Motor neuron (in vitro differentiated cells): ENCODE results near the gene MAN1B1. TPM values are rescaled to one million over a fixed set of nuclear protein-coding genes. Genes with fewer than 3 reads are reported as not detected.
"Not testable (repeated sequence)": the region's sequence is repeated elsewhere in the genome, so short reads cannot be mapped to it uniquely, and the experiment has no call there.

Source experiments
- ATAC-seq, 8 experiments: fragments of 200-7000 bp; cut with Tn5 transposase; replicated peaks in 6 of 8; 2 replicates each; pipeline ENCODE4 v1.8.0; 2021; ENCODE audit warnings: mild to moderate bottlenecking in 8 of 8, moderate library complexity in 8 of 8
- H3K27ac ChIP-seq, 2 donors: fragments of 250-450 bp; sonication (Bioruptor Pico); 2 replicates each; pipeline ENCODE4 v1.9.0; 2021; ENCODE audit warnings: antibody characterized with exemption in 2 of 2, mild to moderate bottlenecking in 2 of 2, moderate library complexity in 1 of 2
- H3K4me1 ChIP-seq, 2 donors: fragments of 250-450 bp; sonication (Bioruptor Pico); replicated peaks in 1 of 2; 2 replicates each; pipeline ENCODE4 v1.6.1; 2021; ENCODE audit warnings: antibody characterized with exemption in 2 of 2, mild to moderate bottlenecking in 2 of 2, moderate library complexity in 1 of 2
- H3K4me3 ChIP-seq, 5 donors: fragments of 250-450 bp; sonication (Bioruptor Pico); 2 replicates each; pipeline ENCODE4 v1.9.0; 2021; ENCODE audit warnings: antibody characterized with exemption in 5 of 5, mild to moderate bottlenecking in 5 of 5, moderate library complexity in 4 of 5
- WGBS, 10 experiments: fragments of 450-650 bp; shearing (Covaris generic); methylation state at CpG; one replicate each; pipeline ENCODE4 v1.0.0; 2022; 5-methylcytosine and 5-hydroxymethylcytosine counted together
- in situ Hi-C, 9 experiments: fragments of 400-800 bp; cut with MboI; loops; one replicate each; pipeline ENCODE4 v1.15.0; 2021; ENCODE audit warnings: low sequenced_read_pairs in 9 of 9, low pct_unique_long_range_greater_than_20kb in 2 of 9; ENCODE audit not compliant: unreplicated experiment in 9 of 9
- total RNA-seq, 8 experiments: library from RNA; unstranded; fragments of 300-600 nt; gene quantifications; 2 replicates each; pipeline versions ENCODE4 v1.2.3 to v1.2.4, GENCODE V29; 2022

The MAN1B1 gene
- total RNA-seq, 8 experiments from 2014 or later: 28.6 to 89.3 (median 50.3) TPM

DNA sequence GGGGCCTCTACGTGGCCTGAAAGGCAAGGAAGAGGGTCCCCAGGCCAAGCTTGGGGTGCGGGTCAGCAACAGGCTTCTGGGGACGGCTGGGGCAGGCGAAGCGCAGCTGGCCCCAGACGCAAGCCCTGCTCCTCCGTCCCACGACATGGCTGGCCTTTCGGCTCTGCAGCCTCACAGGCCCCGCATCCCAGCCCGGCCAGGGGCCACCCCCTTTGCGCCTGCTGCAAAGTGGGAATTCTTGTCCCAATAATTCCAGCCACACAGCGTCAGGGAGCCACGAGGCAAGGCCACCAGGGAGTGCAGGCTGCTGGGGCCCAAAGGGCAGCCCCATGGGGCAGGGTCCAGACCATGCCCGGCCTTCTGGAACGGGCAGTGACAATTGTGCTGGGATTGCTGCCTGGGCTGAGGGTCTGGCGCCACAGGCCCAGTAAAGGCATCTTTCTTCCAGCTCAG, 31.8 kb upstream of the MAN1B1 start:
- H3K4me3 ChIP-seq: no peak overlapping the region
- ATAC-seq: peak in 1 of 8 experiments; percentile 4
- H3K4me1 ChIP-seq: peaks cover 2 to 23% of the 10 kb centered on the region in 2 donors

GRCh38 chr9:137055385-137056364, 31.1 kb upstream of the MAN1B1 start:
- in situ Hi-C loops: no loop called here
- H3K4me3 ChIP-seq: no peak overlapping the region
- H3K27ac ChIP-seq: no peak overlapping the region
- peak; percentile 68 to 88 (median 81) for ATAC-seq
- peaks cover 2 to 23% of the 10 kb centered on the region in 2 donors for H3K4me1 ChIP-seq
- 0 to 76% (median 17%) methylated on average over 1 to 5 of the region's 28 CpGs; no CpG with 5 or more reads in 4 of the 10 experiments for WGBS, 10 experiments

More for the DNA sequence above, 31.8 kb upstream of the MAN1B1 start:
- H3K27ac ChIP-seq: no peak overlapping the region
- in situ Hi-C loops: no loop called here
- 80 to 100% (median 100%) methylated on average over 1 to 3 of the region's 17 CpGs; no CpG with 5 or more reads in 7 of the 10 experiments for WGBS, 10 experiments

DNA sequence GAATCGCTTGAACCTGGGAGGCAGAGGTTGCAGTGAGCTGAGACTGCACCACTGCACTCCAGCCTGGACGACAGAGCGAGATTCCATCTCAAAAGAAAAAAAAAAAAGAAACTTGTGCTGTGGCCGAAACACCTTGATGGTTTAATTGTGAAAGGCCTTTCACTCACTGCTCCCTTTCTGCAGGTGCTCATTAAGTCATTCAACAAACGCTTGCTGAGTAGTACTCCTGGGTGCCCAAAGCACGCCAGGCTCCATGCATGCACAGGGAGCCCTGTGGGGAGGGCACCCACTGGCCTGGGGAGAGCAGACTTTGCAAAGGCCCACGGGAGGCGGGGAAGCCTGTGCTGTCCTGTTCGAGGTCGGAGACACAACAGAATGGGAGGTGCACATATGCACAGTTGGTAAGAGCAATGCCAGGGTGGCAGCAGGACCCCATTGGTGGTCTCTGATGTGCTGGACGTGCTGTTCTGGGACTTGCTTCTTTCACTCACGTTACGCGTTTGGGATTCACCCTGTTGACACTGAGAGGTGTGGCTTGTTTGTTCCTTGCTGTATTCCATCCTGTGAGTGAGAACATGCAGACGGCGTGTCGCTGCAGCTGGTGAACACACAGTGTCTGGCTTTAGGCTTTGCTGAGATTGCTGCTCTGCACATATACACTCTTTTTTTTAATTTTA, 29.9 kb upstream of the MAN1B1 start:
- 49 to 100% (median 80%) methylated on average over 1 to 13 of the region's 17 CpGs for WGBS, 10 experiments

DNA sequence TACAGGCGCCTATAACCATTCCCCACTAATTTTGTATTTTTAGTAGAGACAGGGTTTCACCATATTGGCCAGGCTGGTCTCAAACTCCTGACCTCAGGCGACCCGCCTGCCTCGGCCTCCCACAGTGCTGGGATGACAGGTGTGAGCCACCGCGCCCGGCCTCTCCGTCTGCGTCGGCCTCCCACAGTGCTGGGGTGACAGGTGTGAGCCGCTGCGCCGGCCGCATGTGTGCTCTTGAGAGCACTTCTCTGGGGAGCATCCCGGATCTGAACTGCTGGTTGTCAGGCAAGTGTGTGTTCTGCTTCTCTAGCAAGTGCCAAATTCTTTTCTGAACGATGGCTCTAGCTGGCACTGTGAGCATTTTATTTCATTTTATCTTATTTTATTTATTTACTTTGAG, 29.2 kb upstream of the MAN1B1 start:
- Histone ChIP-seq H3K4me1 (peaks cover 2 to 23% of the 10 kb centered on the region in 2 donors), H3K27ac (no peak overlapping the region), H3K4me3 (no peak overlapping the region)
- ATAC-seq: no peak
- in situ Hi-C loops: no loop called here
- WGBS, 10 experiments: 26 to 93% (median 63%) methylated on average over 1 to 14 of the region's 16 CpGs; no CpG with 5 or more reads in 3 of the 10 experiments

More for the DNA sequence above, 29.9 kb upstream of the MAN1B1 start:
- ATAC-seq: no peak
- no peak overlapping the region for H3K4me3 ChIP-seq
- H3K27ac ChIP-seq: no peak overlapping the region
- H3K4me1 ChIP-seq: peaks cover 2 to 23% of the 10 kb centered on the region in 2 donors
- in situ Hi-C loops: no loop called here

- Histone ChIP-seq H3K4me3 (no peak overlapping the region), H3K4me1 (peaks cover 2 to 16% of the 10 kb centered on the region in 2 donors), H3K27ac (no peak overlapping the region)
- in situ Hi-C loops: no loop called here
- no peak for ATAC-seq
- 48 to 100% (median 84%) methylated on average over 1 to 9 of the region's 9 CpGs; no CpG with 5 or more reads in 1 of the 10 experiments for WGBS, 10 experiments
Measured at GRCh38 chr9:137058521-137059234, 28.1 kb upstream of the MAN1B1 start.

DNA sequence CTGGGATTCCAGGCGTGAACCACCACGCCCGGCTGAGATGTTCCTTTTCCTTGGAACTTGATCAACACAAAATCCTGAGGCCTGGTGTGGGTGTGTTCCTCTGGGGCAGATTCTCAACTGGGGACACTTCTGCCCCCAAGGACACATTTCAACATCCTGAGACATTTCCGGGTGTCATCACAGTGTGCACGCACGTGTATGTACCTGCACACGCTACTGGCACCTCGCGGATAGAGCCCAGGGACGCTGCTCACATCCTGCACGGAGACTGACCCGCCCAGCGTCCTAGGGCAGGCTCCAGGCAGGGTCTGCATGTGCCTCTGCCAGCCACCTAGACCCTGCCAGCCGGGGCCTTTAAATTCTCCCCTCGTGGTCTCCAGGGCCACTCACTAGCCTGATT, 24.4 kb upstream of the MAN1B1 start:
- no peak for ATAC-seq
- WGBS, 10 experiments: 30 to 100% (median 88%) methylated on average over 1 to 10 of the region's 15 CpGs; no CpG with 5 or more reads in 3 of the 10 experiments

DNA sequence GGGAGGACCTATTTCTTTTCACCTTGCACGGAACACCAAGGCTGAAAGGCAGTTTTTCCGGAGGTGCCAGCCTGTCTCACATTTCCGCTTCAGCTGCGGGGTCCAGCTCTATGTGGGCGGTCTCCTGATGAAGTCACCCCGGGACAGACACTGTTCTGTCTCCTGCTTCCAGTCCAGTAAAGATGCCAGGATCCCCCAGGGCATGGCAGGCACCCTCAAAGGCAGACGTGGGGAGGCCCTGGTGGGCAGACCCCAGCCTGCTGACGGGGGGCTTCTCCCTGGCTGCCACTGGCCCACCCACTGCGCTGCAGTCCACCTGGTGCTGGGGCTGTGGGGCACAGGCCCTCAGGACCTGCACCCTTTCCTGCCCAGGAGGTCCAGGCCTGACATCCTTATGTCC, 24.0 kb upstream of the MAN1B1 start:
- ATAC-seq, H3K27ac ChIP-seq, in situ Hi-C loops, H3K4me3 ChIP-seq, H3K4me1 ChIP-seq: not testable (repeated sequence)
- WGBS, 10 experiments: 63% methylated on average over 2 of the region's 9 CpGs; no CpG with 5 or more reads in 9 of the 10 experiments

More for the DNA sequence above, 24.4 kb upstream of the MAN1B1 start:
- in situ Hi-C loops: no loop called here
- Histone ChIP-seq H3K4me3 (no peak overlapping the region), H3K27ac (no peak overlapping the region), H3K4me1 (no peaks in the 10 kb centered on the region)

DNA sequence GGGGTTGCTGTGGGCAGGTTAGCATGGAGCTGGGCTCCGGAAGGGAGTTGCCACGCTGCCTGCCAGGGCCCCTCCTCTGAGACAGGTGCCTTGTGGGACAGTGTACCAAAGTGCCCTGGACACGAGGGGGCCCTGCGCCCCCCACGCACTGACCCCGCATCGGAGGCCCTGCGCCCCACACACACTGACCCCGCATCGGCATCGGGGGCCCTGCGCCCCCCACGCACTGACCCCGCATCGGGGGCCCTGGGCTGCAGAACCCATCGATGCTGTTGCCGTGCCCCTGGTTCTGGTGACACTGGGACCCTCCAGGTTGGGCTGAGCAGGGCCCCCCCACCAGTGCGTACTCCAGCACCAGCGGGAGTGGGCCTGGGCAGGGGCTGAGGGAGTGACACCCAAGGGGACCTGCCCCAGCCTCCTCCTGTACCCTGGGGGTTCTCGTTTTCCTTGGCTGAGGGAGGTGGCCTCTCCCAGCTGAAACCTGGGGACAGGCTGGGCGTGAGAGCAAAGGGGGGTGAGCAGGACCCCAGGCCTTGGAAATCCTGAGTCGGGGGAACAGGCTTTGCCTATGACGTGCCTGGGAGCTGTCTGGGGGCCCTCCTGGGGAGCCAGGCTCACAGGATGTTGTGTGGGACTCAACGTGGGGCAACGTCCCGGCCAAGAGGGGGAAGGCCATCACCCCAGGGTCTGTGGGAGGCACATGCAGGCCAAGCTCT, 23.3 kb upstream of the MAN1B1 start:
- no peaks in the 10 kb centered on the region for H3K4me1 ChIP-seq
- peak in 2 of 8 experiments; percentile 1 to 5 for ATAC-seq
- H3K27ac ChIP-seq: no peak overlapping the region
- no peak overlapping the region for H3K4me3 ChIP-seq
- in situ Hi-C loops: no loop called here
- WGBS, 10 experiments: 40 to 100% (median 92%) methylated on average over 1 to 2 of the region's 26 CpGs; no CpG with 5 or more reads in 7 of the 10 experiments

DNA sequence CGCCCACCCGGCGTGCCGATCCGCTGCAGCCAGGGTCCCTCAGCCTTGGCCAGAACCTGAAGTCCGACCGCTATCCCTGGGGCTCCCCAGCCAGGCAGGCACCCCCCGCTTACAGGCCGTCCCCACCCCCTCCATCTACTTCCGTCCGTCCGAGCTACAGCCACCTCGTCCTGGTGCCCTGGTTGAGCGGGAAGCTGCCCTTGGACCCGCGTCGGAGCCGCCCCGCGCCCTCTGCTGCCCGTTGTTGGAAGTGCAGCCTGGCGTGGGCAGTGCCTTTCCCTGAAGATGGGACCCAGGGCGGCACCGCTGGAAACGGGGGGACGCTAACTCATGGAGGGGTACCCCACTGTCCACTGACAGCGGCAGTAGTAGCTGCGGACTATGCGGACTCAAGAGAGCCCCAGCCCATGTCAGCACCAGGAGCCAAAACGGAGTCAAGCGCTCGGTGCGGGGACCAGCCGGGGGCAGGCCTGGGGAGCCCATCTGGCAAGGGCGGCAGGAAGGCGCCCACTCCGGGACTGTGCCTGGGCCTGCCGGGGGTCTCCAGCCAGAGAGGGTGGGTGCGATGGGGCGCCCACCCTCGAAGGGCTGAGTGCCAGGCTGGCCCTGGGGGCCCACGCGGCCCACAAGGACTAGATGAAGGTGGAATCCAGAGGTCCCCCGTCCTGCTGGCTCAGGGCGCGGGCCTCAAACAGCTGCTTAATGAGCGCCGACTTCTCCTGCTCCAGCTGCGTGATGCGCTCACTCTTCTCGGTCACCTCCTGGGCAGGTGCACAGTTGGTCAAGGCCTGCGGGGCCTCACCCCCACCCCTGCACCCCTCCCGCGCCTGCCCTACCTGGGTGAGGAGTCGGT, 22.5 kb upstream of the MAN1B1 start:
- Histone ChIP-seq H3K4me3 (no peak overlapping the region), H3K4me1 (peaks cover 0 to 4% of the 10 kb centered on the region in 2 donors), H3K27ac (no peak overlapping the region)
- in situ Hi-C loops: no loop called here
- 0 to 87% (median 0%) methylated on average over 1 to 10 of the region's 55 CpGs; no CpG with 5 or more reads in 7 of the 10 experiments for WGBS, 10 experiments
- ATAC-seq: peak; percentile 50 to 85 (median 64)

DNA sequence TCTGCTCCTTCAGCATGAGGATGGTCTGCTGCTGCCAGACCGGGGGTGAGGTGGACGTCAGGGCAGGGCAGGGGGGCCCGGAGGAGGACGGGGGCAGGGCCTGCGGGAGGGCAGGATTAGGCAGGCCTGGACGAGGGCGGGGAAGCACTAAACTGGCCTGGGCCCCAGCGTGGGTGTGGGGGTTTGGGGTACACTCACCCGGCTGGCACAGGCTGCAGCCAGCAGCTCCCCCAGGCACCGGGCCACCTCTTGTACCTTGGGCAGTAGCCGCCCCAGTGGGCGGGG, 22.0 kb upstream of the MAN1B1 start:
- no peak overlapping the region for H3K4me3 ChIP-seq
- peaks cover 0 to 4% of the 10 kb centered on the region in 2 donors for H3K4me1 ChIP-seq
- H3K27ac ChIP-seq: no peak overlapping the region
- ATAC-seq: no peak
- in situ Hi-C loops: no loop called here
- WGBS, 10 experiments: no CpG with 5 or more reads among the region's 12 CpGs

- 87 to 100% (median 100%) methylated on average over 1 to 10 of the region's 23 CpGs; no CpG with 5 or more reads in 5 of the 10 experiments for WGBS, 10 experiments
- peaks cover 0 to 4% of the 10 kb centered on the region in 2 donors for H3K4me1 ChIP-seq
- H3K4me3 ChIP-seq: no peak overlapping the region
- in situ Hi-C loops: no loop called here
- no peak overlapping the region for H3K27ac ChIP-seq
- ATAC-seq: no peak
Measured at GRCh38 chr9:137065336-137065967, 21.3 kb upstream of the MAN1B1 start.
